ENCODE data around the gene ATG9A. TPM values are rescaled to one million over a fixed set of nuclear protein-coding genes. Genes with fewer than 3 reads are reported as not detected.

Gene ATG9A
- total RNA-seq, 4 donors from 2014 or later = 23.4 to 40.0 (median 30.5) TPM

DNA sequence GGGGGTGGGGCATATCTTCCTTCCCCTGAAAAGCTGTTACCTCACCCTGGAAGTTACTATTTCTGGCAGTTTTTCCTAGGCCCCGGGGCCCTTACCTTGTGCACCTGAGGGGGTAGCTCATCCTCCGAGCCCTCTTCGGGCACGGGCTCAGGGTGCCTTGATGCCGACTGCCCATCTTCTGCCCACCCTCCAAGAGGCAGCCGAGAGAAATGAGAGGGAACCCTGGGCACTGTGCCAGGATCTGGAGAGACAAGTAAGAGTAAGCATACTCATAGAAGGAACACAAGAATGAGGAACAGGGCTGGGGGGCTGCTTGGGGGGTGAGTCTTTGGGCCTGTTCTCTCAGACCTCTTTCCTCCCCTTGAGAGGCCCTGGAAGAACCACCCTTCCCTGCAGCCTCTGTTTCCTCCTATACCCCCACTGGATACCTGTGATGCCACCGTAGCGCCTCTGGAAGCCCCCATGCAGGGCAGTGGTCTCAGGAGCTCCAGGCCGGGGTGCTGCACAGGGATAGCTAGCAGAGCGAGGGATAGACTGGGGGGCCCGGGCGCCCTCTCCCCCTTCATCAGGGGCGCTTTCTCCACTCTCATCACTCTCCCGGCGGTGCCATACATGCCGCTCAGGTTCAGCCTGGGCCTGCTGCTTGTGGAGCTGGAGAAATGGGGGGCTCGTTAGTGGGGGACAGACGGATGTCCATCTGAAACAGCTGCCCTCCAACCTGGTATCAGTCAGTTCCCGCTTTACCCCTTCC, 8.6 kb downstream of the ATG9A start:
- Histone ChIP-seq H3K27ac (no peak overlapping the region), H3K4me1 (peaks cover 0 to 43% (median 24%) of the 10 kb centered on the region in 4 donors)
- WGBS, 2 donors = 86 to 90% methylated on average over 18 of the region's 19 CpGs

DNA sequence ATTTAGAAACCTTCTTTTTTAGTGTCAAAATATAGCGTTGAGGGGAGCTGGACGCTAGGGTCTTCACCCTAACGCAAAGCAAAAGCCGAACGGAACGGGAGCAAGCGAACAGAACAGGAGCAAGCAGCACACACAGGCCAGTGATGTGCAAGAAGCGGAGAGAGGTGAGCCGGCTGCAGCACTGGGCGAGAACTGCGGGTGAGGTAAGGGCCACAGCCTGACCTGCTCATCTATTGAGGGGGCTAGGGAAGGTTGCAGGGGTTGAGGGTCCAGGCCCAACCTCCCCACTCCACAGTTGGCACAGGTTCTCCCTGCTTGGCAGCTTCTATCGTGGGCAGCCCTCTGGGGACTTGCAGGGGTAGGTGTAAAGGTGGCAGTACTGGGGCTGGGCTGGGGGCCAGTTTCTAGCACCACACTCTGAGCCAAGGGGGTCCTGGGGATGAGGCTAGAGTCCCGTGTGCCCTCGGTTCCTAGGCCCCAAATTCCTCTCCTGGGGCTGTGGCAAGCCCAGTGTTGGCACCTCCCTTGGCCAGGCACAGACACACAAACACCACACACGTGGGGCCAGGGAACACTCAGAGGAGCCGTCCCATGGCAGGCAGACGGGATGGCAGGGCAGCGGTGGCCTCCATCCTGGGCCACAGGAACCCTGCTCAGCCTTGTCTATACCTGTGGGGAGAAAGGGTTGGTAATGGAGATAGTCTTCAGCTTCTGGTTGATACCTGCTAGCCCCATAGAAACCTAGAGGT, 9.5 kb downstream of the ATG9A start:
- Histone ChIP-seq H3K36me3 (peaks cover 4 to 68% (median 31%) of the 10 kb centered on the region in 3 donors), H3K4me1 (peaks cover 0 to 48% (median 24%) of the 10 kb centered on the region in 4 donors), H3K27me3 (no peaks in the 10 kb centered on the region), H3K9me3 (no peaks in the 10 kb centered on the region), H3K4me3 (peak overlapping the region in 1 of 4 donors; percentile 80), H3K27ac (peak overlapping the region in 1 of 4 donors; percentile 84)
- 84 to 88% methylated on average over 15 to 18 of the region's 18 CpGs for WGBS, 2 donors
- DNase-seq (ENCODE audit: low spot score in 2 of 2) = no peak
- TF ChIP-seq, protein P1, sequence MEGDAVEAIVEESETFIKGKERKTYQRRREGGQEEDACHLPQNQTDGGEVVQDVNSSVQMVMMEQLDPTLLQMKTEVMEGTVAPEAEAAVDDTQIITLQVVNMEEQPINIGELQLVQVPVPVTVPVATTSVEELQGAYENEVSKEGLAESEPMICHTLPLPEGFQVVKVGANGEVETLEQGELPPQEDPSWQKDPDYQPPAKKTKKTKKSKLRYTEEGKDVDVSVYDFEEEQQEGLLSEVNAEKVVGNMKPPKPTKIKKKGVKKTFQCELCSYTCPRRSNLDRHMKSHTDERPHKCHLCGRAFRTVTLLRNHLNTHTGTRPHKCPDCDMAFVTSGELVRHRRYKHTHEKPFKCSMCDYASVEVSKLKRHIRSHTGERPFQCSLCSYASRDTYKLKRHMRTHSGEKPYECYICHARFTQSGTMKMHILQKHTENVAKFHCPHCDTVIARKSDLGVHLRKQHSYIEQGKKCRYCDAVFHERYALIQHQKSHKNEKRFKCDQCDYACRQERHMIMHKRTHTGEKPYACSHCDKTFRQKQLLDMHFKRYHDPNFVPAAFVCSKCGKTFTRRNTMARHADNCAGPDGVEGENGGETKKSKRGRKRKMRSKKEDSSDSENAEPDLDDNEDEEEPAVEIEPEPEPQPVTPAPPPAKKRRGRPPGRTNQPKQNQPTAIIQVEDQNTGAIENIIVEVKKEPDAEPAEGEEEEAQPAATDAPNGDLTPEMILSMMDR (IDR thresholded peaks at IDR 0.05) = no peak
- TF ChIP-seq EP300 (IDR thresholded peaks at IDR 0.05) (no peak), POLR2A (IDR thresholded peaks at IDR 0.05) (no peak)

More for the DNA sequence above, 8.6 kb downstream of the ATG9A start:
- Histone ChIP-seq H3K36me3 (peaks cover 4 to 68% (median 31%) of the 10 kb centered on the region in 3 donors), H3K27me3 (no peaks in the 10 kb centered on the region), H3K9me3 (no peaks in the 10 kb centered on the region), H3K4me3 (no peak overlapping the region)
- DNase-seq (ENCODE audit: low spot score in 2 of 2) = no peak
- TF ChIP-seq EP300 (IDR thresholded peaks at IDR 0.05) = no peak
- no peak for TF ChIP-seq POLR2A (IDR thresholded peaks at IDR 0.05)
- TF ChIP-seq, protein P1 (IDR thresholded peaks at IDR 0.05) = no peak

DNA sequence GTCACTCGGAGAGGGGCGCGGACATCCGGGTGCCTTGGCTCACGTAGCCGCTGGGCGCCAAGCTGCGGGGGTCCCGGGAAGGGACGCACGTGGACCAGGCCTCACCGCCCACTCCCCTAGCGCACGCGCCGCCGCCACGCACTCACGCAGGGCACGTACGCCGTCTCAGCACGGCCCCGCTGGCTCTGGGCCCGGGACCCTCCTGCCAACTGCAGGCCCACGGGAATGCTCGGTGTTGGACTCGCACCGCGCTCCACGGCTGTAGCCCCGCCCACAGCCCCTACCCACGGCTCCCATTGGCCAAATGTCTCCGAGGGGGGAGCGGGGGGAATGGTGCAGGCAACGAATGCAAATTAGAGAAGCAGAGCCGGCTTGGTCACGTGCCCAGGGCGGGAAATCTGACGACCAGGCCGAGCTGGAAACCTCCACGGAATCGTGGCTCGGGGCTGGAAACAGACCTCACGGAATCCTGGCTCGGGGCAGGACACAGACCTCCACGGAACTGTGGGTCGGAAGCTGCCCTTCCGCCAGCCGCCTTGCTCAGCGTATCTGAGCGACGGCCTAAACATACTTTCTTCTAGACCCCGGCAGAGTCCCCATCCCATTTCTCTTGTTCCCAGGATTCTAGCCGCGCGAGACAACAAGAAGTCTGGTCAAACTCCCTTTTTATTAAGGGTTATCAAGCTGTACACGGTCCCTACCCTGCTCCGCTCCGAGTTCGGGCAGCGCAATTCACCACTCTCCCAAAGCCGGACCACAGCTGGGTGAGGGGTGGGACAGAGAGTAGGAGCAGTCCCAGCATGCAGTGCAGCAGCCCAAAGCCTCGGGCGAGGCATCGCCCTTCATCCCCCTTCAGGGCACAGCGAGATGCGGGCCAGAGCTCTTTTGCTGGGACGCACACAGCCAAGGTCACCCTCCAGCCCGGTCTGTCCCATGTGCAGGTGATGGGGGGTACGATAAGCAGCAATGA, 10.4 kb downstream of the ATG9A start, which contains the start of gene ABCB6:
ABCB6 (minus strand) TSS at position 227 of the 970 bp plus-strand sequence. CDS start 285 bp downstream, outside the sequence.
- peak; percentile 99 for DNase-seq (ENCODE audit: low spot score in 2 of 2)
- H3K27ac ChIP-seq = peak within 1 kb of the TSS; percentile 50 to 94 (median 89)
- TF ChIP-seq POLR2A (IDR thresholded peaks at IDR 0.05) = peak; percentile 25 to 80
- TF ChIP-seq EP300 (IDR thresholded peaks at IDR 0.05) = peak; percentile 85 to 92
- TF ChIP-seq, protein P1 (IDR thresholded peaks at IDR 0.05) = peak in 1 of 5 experiments; percentile 31
- H3K36me3 ChIP-seq = peaks cover 4 to 68% (median 27%) of the 10 kb centered on the region in 3 donors
- peaks cover 0 to 48% (median 24%) of the 10 kb centered on the region in 4 donors for H3K4me1 ChIP-seq
- no peaks in the 10 kb centered on the region for H3K27me3 ChIP-seq
- peak within 1 kb of the TSS; percentile 47 to 80 (median 66) for H3K4me3 ChIP-seq
- WGBS, 2 donors = 8 to 9% methylated on average over 34 to 44 of the region's 71 CpGs
- no peaks in the 10 kb centered on the region for H3K9me3 ChIP-seq

DNA sequence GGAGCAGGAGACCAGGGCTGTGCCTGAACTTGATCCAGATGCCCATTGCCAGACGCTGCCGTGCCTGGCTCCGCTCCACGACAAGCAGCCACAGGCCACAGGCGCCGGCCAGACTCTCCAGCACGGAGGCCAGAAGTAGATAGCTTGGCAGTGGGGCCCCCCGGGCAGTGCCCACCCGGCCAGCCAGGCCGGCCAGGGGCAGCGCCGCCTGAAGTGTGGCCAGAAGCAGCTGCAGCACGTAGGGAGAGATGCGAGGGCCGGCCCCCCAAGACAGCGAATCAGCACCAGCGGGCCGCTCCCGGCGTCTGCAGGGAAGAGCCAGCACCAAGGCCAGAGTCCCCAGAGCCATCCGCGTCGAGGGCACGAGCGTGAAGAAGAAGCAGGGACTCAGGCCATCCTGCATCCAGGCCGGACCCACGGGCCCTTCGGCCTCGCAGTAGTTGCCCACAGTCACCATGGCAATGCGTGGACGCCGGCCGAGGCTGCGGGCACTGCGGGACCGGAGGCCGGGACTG, 11.2 kb downstream of the ATG9A start:
- H3K4me1 ChIP-seq = peaks cover 0 to 48% (median 24%) of the 10 kb centered on the region in 4 donors
- whole genome bisulfite sequencing, 2 donors = 0 to 2% methylated on average over 11 to 28 of the region's 37 CpGs
- peak; percentile 29 to 40 for DNase-seq (ENCODE audit: low spot score in 2 of 2)
- peaks cover 0 to 68% (median 20%) of the 10 kb centered on the region in 3 donors for H3K36me3 ChIP-seq
- peak overlapping the region; percentile 50 to 94 (median 89) for H3K27ac ChIP-seq
- TF ChIP-seq, protein P1 (IDR thresholded peaks at IDR 0.05) = no peak
- TF ChIP-seq POLR2A (IDR thresholded peaks at IDR 0.05) (no peak), EP300 (IDR thresholded peaks at IDR 0.05) (no peak)
- peak overlapping the region; percentile 47 to 80 (median 66) for H3K4me3 ChIP-seq
- H3K27me3 ChIP-seq = no peaks in the 10 kb centered on the region
- no peaks in the 10 kb centered on the region for H3K9me3 ChIP-seq
